K562 (cell line): Measurements from ENCODE around the gene PATJ. TPM values are rescaled to one million over a fixed set of nuclear protein-coding genes. Genes with fewer than 3 reads are reported as not detected.

Experiments used
- ATAC-seq: fragments of 200-7000 bp; cut with Tn5 transposase; 3 replicates; pipeline ENCODE4 v1.9.1; 2020; ENCODE audit warnings: moderate library complexity
- BruUV-seq: library from RNA; stranded (reverse); fragments of 400-500 nt; replicated peaks from 2 replicates; lab custom pipeline; 2021; lab: Mats Ljungman, UMichigan
- CTCF ChIA-PET: fragments of 300-600 bp; formaldehyde crosslinking; extraction: SDS; loops from one replicate; lab custom pipeline; 2021; ENCODE audit warnings: low intra/inter-chr PET ratio; lab: Yijun Ruan, JAX
- POLR2A ChIA-PET: fragments of 300-600, 350-650 bp; sonication (Branson Sonifier 250); formaldehyde crosslinking; extraction: SDS; loops from one replicate; lab custom pipeline; 2021; ENCODE audit warnings: antibody characterized with exemption, inconsistent platforms; lab: Yijun Ruan, JAX
- DNase-seq, 4 experiments: peaks; one replicate each; pipeline versions ENCODE4 v3.0.0 to v3.0.0-alpha.2; 2011 to 2018; ENCODE audit warnings: low spot score in 3 of 4, mixed read lengths in 3 of 4; ENCODE audit errors: extremely low read depth in 1 of 4
- FAIRE-seq: peaks from 2 replicates; lab custom pipeline; 2011; peaks lifted over from hg19 to GRCh38; lab: Jason Lieb, UNC
- H2AFZ ChIP-seq: 2 replicates; pipeline ENCODE4 v1.6.0; 2011; ENCODE audit warnings: low read depth, low read length, control low read depth, inconsistent platforms
- H3K27ac ChIP-seq: fragments of 200-600 bp; 3 replicates; pipeline ENCODE4 v1.8.0; 2011; ENCODE audit warnings: low read depth, mild to moderate bottlenecking, control low read depth, inconsistent platforms, low read length, moderate library complexity, mixed read lengths; ENCODE audit errors: extremely low read depth
- H3K27me3 ChIP-seq, 2 experiments: fragments of 300-600 bp in 1 of 2; 2 replicates in 1 of 2; 3 replicates in 1 of 2; pipeline versions ENCODE4 v1.6.0 to v1.8.0; 2011; ENCODE audit warnings: inconsistent platforms in 2 of 2, low read length in 2 of 2, mild to moderate bottlenecking in 1 of 2, mixed read lengths in 1 of 2, moderate library complexity in 1 of 2; ENCODE audit not compliant: control insufficient read depth in 2 of 2, insufficient read depth in 2 of 2
- H3K36me3 ChIP-seq: fragments of 300-600 bp; 3 replicates; pipeline ENCODE4 v1.8.0; 2011; ENCODE audit warnings: mild to moderate bottlenecking, low read length, inconsistent platforms; ENCODE audit not compliant: control insufficient read depth, insufficient read depth
- H3K4me1 ChIP-seq, 2 experiments: fragments of 200-600 bp in 1 of 2; replicated peaks in 1 of 2; 2 replicates in 1 of 2; 3 replicates in 1 of 2; pipeline versions ENCODE4 v1.5.1 to v1.8.0; 2011; ENCODE audit warnings: inconsistent platforms in 2 of 2, low read length in 2 of 2, mild to moderate bottlenecking in 1 of 2, mixed read lengths in 1 of 2, moderate library complexity in 1 of 2; ENCODE audit not compliant: control insufficient read depth in 2 of 2, insufficient read depth in 2 of 2
- H3K4me2 ChIP-seq: 2 replicates; pipeline ENCODE4 v1.6.1; 2011; ENCODE audit warnings: low read length, control low read depth, inconsistent platforms, mixed read lengths; ENCODE audit not compliant: insufficient read depth
- H3K4me3 ChIP-seq: fragments of 200-600 bp; sonication (generic), shearing (Covaris generic); 2 replicates; pipeline ENCODE4 v1.5.1; 2016; ENCODE audit warnings: control low read depth, inconsistent platforms
- H3K79me2 ChIP-seq: fragments of 200-600 bp; 3 replicates; pipeline ENCODE4 v1.8.0; 2011; ENCODE audit warnings: low read length, inconsistent platforms; ENCODE audit not compliant: control insufficient read depth, insufficient read depth
- H3K9ac ChIP-seq, 2 experiments: 2 replicates each; pipeline versions ENCODE4 v1.6.0 to v1.6.1; 2011; ENCODE audit warnings: low read depth in 2 of 2, low read length in 2 of 2, control low read depth in 1 of 2, inconsistent platforms in 1 of 2, mild to moderate bottlenecking in 1 of 2, mixed read lengths in 1 of 2; ENCODE audit not compliant: insufficient read depth in 1 of 2
- H3K9me1 ChIP-seq: one replicate; pipeline ENCODE4 v1.6.0; 2011; ENCODE audit warnings: inconsistent platforms, mild to moderate bottlenecking, low read length, moderate library complexity; ENCODE audit not compliant: control insufficient read depth, insufficient read depth
- H3K9me3 ChIP-seq: replicated peaks from 2 replicates; pipeline ENCODE4 v1.5.1; 2011; ENCODE audit warnings: low read depth, low read length, inconsistent platforms; ENCODE audit not compliant: control insufficient read depth, insufficient read depth
- H4K20me1 ChIP-seq: replicated peaks from 2 replicates; pipeline ENCODE4 v1.6.1; 2011; ENCODE audit warnings: low read length, inconsistent platforms, mixed read lengths; ENCODE audit not compliant: control insufficient read depth, insufficient read depth
- HMGN3 ChIP-seq: IDR thresholded peaks from 2 replicates; pipeline ENCODE4 v1.6.1; 2011; ENCODE audit warnings: borderline replicate concordance, low read depth, mild to moderate bottlenecking, mixed read lengths, low read length; ENCODE audit not compliant: insufficient read length; ENCODE audit errors: extremely low read depth
- LCOR ChIP-seq: sonication (generic); formaldehyde crosslinking; IDR thresholded peaks from 2 replicates; pipeline ENCODE4 v1.8.0; 2022; ENCODE audit warnings: mild to moderate bottlenecking, missing genetic modification reagents
- MEIS2 ChIP-seq: fragments of 450-650 bp; IDR thresholded peaks from 2 replicates; pipeline ENCODE4 v1.6.1; 2014; ENCODE audit warnings: mild to moderate bottlenecking; ENCODE audit not compliant: partially characterized antibody
- NCOR1 ChIP-seq: fragments of 450-650 bp; IDR thresholded peaks from 2 replicates; pipeline ENCODE4 v1.6.1; 2016; ENCODE audit warnings: mild to moderate bottlenecking, moderate library complexity
- NELFE ChIP-seq: IDR thresholded peaks from 2 replicates; pipeline ENCODE4 v1.6.1; 2011; ENCODE audit warnings: mild to moderate bottlenecking; ENCODE audit not compliant: insufficient read depth, insufficient read length
- POLR2B ChIP-seq: fragments of 450-650 bp; IDR thresholded peaks from 2 replicates; pipeline ENCODE4 v1.6.1; 2018; ENCODE audit warnings: low read depth; ENCODE audit not compliant: partially characterized antibody
- RNF2 ChIP-seq: sonication (generic); IDR thresholded peaks from 2 replicates; pipeline ENCODE4 v1.6.1; 2016
- SNAPC5 ChIP-seq: fragments of 250-450 bp; sonication (Bioruptor Pico); IDR thresholded peaks from 2 replicates; pipeline ENCODE4 v1.8.0; 2021; ENCODE audit warnings: moderate library complexity, mild to moderate bottlenecking, inconsistent platforms
- VEZF1 ChIP-seq: fragments of 200-800 bp; sonication (Bioruptor generic); IDR thresholded peaks from 2 replicates; pipeline ENCODE4 v1.6.1; 2017; ENCODE audit warnings: missing genetic modification characterization, missing compliant biosample characterization
- ZNF224 ChIP-seq: sonication (generic); formaldehyde crosslinking; IDR thresholded peaks from 2 replicates; pipeline ENCODE4 v1.8.0; 2022; ENCODE audit warnings: mild to moderate bottlenecking, missing genetic modification reagents
- ZNF280A ChIP-seq: fragments of 450-650 bp; IDR thresholded peaks from 2 replicates; pipeline ENCODE4 v1.6.1; 2018; ENCODE audit warnings: mild to moderate bottlenecking, low read depth; ENCODE audit not compliant: partially characterized antibody
- ZNF41 ChIP-seq: fragments of 250-450 bp; sonication (Bioruptor Pico); conservative IDR thresholded peaks from 2 replicates; pipeline ENCODE4 v1.4.0; 2020; ENCODE audit warnings: mild to moderate bottlenecking
- ZNF518B ChIP-seq: fragments of 250-450 bp; sonication (Bioruptor Pico); IDR thresholded peaks from 2 replicates; pipeline ENCODE4 v1.5.0; 2021; ENCODE audit warnings: mild to moderate bottlenecking, moderate library complexity
- ZNF583 ChIP-seq: fragments of 250-450 bp; sonication (Bioruptor Pico); IDR thresholded peaks from 2 replicates; pipeline ENCODE4 v1.4.0; 2020
- ZNF77 ChIP-seq: fragments of 250-450 bp; sonication (Bioruptor Pico); IDR thresholded peaks from 2 replicates; pipeline ENCODE4 v1.5.0; 2020
- WGBS: fragments of 100-300 bp; shearing (Covaris generic); methylation state at CpG from one replicate; pipeline ENCODE4 v1.1.6; 2016; ENCODE audit warnings: low coverage, mixed read lengths; ENCODE audit not compliant: insufficient coverage; ENCODE audit errors: missing lambda C conversion rate; 5-methylcytosine and 5-hydroxymethylcytosine counted together
- in situ Hi-C: fragments of 300-500 bp; cut with MboI; formaldehyde crosslinking; loops from 4 replicates; pipeline ENCODE4 v1.15.0; 2018; ENCODE audit warnings: inconsistent platforms, mixed read lengths
- intact Hi-C: fragments of 100-400 bp; cut with micrococcal nuclease; formaldehyde crosslinking; loops from 2 replicates; pipeline ENCODE4 v1.14.2; 2022
- polyA plus RNA-seq, 8 experiments: library from polyadenylated mRNA; depleted of rRNA in 4 of 8; stranded (reverse) in 5 of 8; unstranded in 3 of 8; fragments of >200 nt; fragmentation: Nextera tagmentation in 2 of 8; fragmentation: Illumina TruSeq in 1 of 8; extraction: Ambion mirVana in 2 of 8; extraction: Trizol in 1 of 8; gene quantifications; 2 replicates each; pipeline versions ENCODE4 v1.2.1 to v1.2.3, GENCODE V29; 2011 to 2014; ENCODE audit warnings: inconsistent platforms in 1 of 8, missing spikeins in 1 of 8
- total RNA-seq, 7 experiments: library from RNA; depleted of rRNA in 6 of 7; stranded (reverse); fragments of >200 nt in 6 of 7; fragmentation: Illumina TruSeq in 2 of 7; extraction: Trizol in 2 of 7; gene quantifications; 2 replicates each; pipeline versions ENCODE4 v1.2.1 to v1.2.3, GENCODE V29; 2011 to 2021; ENCODE audit warnings: low replicate concordance in 1 of 7

PATJ gene
- total and polyA plus RNA-seq, 9 of the 15 experiments (the other 6 are each of a cell fraction or from before 2014, with no cell fraction given): 0.22 TPM; not detected in 8

- FAIRE-seq: no peak
- CTCF ChIA-PET: no interaction called here
These were observed 162.1 kb downstream of the PATJ start for GRCh38 chr1:61904354-61904753.

More at GRCh38 chr1:61904354-61904753, 162.1 kb downstream of the PATJ start:
- H4K20me1 ChIP-seq: no peaks in the 10 kb centered on the region
- peaks cover 7 to 13% of the 10 kb centered on the region in 2 experiments; a peak in 4 of 5 replicates for H3K27me3 ChIP-seq
- H3K9me1 ChIP-seq: no peaks in the 10 kb centered on the region
- TF ChIP-seq SNAPC5 (CRISPR knock-in tag): no peak
- no peak for TF ChIP-seq LCOR
- no peak for TF ChIP-seq ZNF77 (CRISPR knock-in tag)
- TF ChIP-seq NCOR1: no peak
- TF ChIP-seq POLR2B: no peak
- TF ChIP-seq MEIS2: no peak
- TF ChIP-seq ZNF280A: no peak
- TF ChIP-seq VEZF1 (CRISPR knock-in tag): no peak
- no peak for TF ChIP-seq ZNF583 (CRISPR knock-in tag)
- no peak for TF ChIP-seq ZNF518B (CRISPR knock-in tag)
- no peak for TF ChIP-seq HMGN3
- no peak for TF ChIP-seq RNF2
- no peak for TF ChIP-seq NELFE
- no peak for TF ChIP-seq ZNF224 (CRISPR knock-in tag)
- no peak for TF ChIP-seq ZNF41
- no peak overlapping the region for H3K4me3 ChIP-seq
- intact Hi-C loops: no loop called here
- H3K9me3 ChIP-seq: no peaks in the 10 kb centered on the region
- no peak for ATAC-seq
- no TSS peak for BruUV-seq
- no peak overlapping the region for H2AFZ ChIP-seq
- POLR2A ChIA-PET: no interaction called here
- H3K36me3 ChIP-seq: no peaks in the 10 kb centered on the region
- WGBS: 0% methylated on average over 1 of the region's 1 CpG
- no peak overlapping the region for H3K27ac ChIP-seq
- DNase-seq: no peak
- H3K79me2 ChIP-seq: no peaks in the 10 kb centered on the region
- H3K4me2 ChIP-seq: no peak overlapping the region
- in situ Hi-C loops: no loop called here
- H3K9ac ChIP-seq: no peak overlapping the region
- H3K4me1 ChIP-seq: no peaks in the 10 kb centered on the region
